HepG2 (cell line): ENCODE measurements around the gene POU2AF3. TPM values are rescaled to one million over a fixed set of nuclear protein-coding genes. Genes with fewer than 3 reads are reported as not detected.

Experiments used
- ADNP ChIP-seq: sonication (generic); formaldehyde crosslinking; IDR thresholded peaks from 2 replicates; pipeline ENCODE4 v1.4.0; 2020; ENCODE audit warnings: missing genetic modification reagents
- FOXA1 ChIP-seq, 2 experiments: fragments of 450-650 bp in 1 of 2; sonication (generic) in 1 of 2; formaldehyde crosslinking in 1 of 2; IDR thresholded peaks; 2 replicates each; pipeline versions ENCODE4 v1.4.0 to v1.6.1; 2016 to 2020; ENCODE audit warnings: missing genetic modification reagents in 1 of 2
- HMGA1 ChIP-seq: sonication (generic); formaldehyde crosslinking; conservative IDR thresholded peaks from 2 replicates; pipeline ENCODE4 v1.4.0; 2020; ENCODE audit warnings: missing genetic modification reagents
- KLF16 ChIP-seq, 2 experiments: sonication (generic) in 1 of 2; formaldehyde crosslinking in 1 of 2; IDR thresholded peaks; 2 replicates each; pipeline versions ENCODE4 v1.6.1 to v1.8.0; 2016 to 2023; ENCODE audit warnings: missing genetic modification reagents in 2 of 2, missing compliant biosample characterization in 1 of 2
- SMAD3 ChIP-seq: sonication (generic); formaldehyde crosslinking; IDR thresholded peaks from 2 replicates; pipeline ENCODE4 v1.4.0; 2020; ENCODE audit warnings: missing genetic modification reagents
- ZNF160 ChIP-seq: sonication (generic); formaldehyde crosslinking; IDR thresholded peaks from 2 replicates; pipeline ENCODE4 v1.8.0; 2022; ENCODE audit warnings: mild to moderate bottlenecking, inconsistent platforms, missing genetic modification reagents
- ZNF430 ChIP-seq: sonication (generic); formaldehyde crosslinking; IDR thresholded peaks from 2 replicates; pipeline ENCODE4 v1.9.0; 2021; ENCODE audit warnings: mild to moderate bottlenecking, missing genetic modification reagents
- ZNF562 ChIP-seq: sonication (generic); formaldehyde crosslinking; IDR thresholded peaks from 2 replicates; pipeline ENCODE4 v1.8.0; 2022; ENCODE audit warnings: missing genetic modification reagents, borderline replicate concordance
- ZNF572 ChIP-seq: sonication (generic); formaldehyde crosslinking; IDR thresholded peaks from 2 replicates; pipeline ENCODE4 v1.5.1; 2020; ENCODE audit warnings: mild to moderate bottlenecking, missing genetic modification reagents
- polyA plus RNA-seq, 8 experiments: library from polyadenylated mRNA; depleted of rRNA in 3 of 8; stranded (reverse) in 7 of 8; unstranded in 1 of 8; fragments of >200 nt; fragmentation: Illumina TruSeq in 4 of 8; extraction: Trizol in 4 of 8; gene quantifications; 2 replicates each; pipeline versions ENCODE4 v1.2.1 to v1.2.3, GENCODE V29; 2011 to 2016; ENCODE audit warnings: low read depth in 4 of 8, missing spikeins in 1 of 8, mixed read lengths in 1 of 8; ENCODE audit not compliant: insufficient read depth in 1 of 8
- total RNA-seq, 5 experiments: library from RNA; depleted of rRNA; stranded (reverse); fragments of >200 nt; fragmentation: Illumina TruSeq; extraction: Trizol; gene quantifications; 2 replicates each; pipeline ENCODE4 v1.2.3, GENCODE V29; 2016; ENCODE audit warnings: low read depth in 1 of 5
- TF ChIP-seq, protein P1 (sequence below): sonication (generic); formaldehyde crosslinking; IDR thresholded peaks from 2 replicates; pipeline ENCODE4 v1.8.1; 2022; ENCODE audit warnings: mild to moderate bottlenecking, missing genetic modification reagents
- TF ChIP-seq, protein P2 (sequence below): sonication (generic); formaldehyde crosslinking; IDR thresholded peaks from 2 replicates; pipeline ENCODE4 v1.5.0; 2020; ENCODE audit warnings: mild to moderate bottlenecking, missing genetic modification reagents, borderline replicate concordance
- TF ChIP-seq, protein P3 (sequence below): sonication (generic); formaldehyde crosslinking; IDR thresholded peaks from 2 replicates; pipeline ENCODE4 v1.5.0; 2020; ENCODE audit warnings: missing genetic modification reagents, mild to moderate bottlenecking, borderline replicate concordance
- TF ChIP-seq, protein P4 (sequence below), 2 experiments: IDR thresholded peaks; 2 replicates each; pipeline ENCODE4 v1.6.1; 2011 to 2012; ENCODE audit warnings: low read length in 2 of 2, borderline replicate concordance in 1 of 2, low read depth in 1 of 2, mild to moderate bottlenecking in 1 of 2, moderate library complexity in 1 of 2

The POU2AF3 gene
- total and polyA plus RNA-seq, 2 of the 13 experiments (the other 11 are each of a cell fraction or from before 2014, with no cell fraction given): 7.8 to 71.2 TPM

DNA sequence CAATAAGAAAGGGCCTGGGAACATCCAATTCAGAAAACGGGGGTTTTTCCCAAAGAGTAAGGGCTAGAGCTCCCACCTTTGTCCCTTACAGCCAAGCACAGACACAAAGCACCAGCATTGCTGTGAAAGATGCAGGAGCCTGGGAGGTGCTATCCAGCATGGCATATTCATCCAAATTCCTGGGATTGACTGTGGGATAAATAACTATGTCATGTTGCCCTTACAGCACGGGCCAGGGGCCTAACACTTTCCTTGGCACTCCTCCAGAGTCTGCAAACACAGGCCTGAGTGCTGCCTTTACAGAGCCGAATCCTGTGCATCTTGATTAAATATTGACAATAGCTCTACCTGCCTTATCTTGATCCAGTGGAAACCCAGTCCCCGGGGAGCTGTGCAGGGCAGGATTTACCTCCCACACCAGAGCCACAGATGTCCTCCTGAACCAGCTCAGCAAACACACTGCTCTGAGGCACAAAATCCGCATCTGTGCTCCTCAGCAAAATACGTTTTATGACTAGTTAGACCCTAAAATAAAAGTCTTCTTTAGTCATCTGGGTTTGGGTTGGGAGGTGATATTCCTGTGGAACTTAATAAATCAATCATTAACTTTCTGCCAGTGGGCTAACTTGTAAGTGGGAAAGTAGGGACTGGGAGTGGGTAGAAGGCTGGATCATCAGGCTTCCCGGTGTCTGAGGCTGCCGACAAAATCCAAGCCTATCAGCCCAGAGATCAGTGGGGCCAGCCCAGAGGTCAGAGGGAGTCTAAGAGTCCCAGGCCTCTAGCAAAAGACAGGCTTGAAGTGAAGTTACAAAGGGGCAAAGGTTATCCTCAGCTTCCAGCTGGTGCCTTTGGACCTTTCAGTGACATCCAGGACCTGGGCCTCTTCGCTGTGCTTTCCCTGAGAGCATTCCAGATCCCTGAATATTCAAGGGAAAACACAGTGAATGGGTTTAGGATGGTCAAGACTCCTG is 36.5 kb downstream of the POU2AF3 start (continued):
- TF ChIP-seq, protein P1, sequence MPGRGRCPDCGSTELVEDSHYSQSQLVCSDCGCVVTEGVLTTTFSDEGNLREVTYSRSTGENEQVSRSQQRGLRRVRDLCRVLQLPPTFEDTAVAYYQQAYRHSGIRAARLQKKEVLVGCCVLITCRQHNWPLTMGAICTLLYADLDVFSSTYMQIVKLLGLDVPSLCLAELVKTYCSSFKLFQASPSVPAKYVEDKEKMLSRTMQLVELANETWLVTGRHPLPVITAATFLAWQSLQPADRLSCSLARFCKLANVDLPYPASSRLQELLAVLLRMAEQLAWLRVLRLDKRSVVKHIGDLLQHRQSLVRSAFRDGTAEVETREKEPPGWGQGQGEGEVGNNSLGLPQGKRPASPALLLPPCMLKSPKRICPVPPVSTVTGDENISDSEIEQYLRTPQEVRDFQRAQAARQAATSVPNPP (CRISPR knock-in tag): 0 out of 2 replicates have a peak, but pooled peaks have one; percentile 66
- TF ChIP-seq KLF16 (CRISPR knock-in tag; IDR thresholded peaks at IDR 0.05): peak in 1 of 2 experiments; percentile 60; a peak in 1 of 4 replicates
- no peak for TF ChIP-seq ZNF572
- TF ChIP-seq, protein P2, sequence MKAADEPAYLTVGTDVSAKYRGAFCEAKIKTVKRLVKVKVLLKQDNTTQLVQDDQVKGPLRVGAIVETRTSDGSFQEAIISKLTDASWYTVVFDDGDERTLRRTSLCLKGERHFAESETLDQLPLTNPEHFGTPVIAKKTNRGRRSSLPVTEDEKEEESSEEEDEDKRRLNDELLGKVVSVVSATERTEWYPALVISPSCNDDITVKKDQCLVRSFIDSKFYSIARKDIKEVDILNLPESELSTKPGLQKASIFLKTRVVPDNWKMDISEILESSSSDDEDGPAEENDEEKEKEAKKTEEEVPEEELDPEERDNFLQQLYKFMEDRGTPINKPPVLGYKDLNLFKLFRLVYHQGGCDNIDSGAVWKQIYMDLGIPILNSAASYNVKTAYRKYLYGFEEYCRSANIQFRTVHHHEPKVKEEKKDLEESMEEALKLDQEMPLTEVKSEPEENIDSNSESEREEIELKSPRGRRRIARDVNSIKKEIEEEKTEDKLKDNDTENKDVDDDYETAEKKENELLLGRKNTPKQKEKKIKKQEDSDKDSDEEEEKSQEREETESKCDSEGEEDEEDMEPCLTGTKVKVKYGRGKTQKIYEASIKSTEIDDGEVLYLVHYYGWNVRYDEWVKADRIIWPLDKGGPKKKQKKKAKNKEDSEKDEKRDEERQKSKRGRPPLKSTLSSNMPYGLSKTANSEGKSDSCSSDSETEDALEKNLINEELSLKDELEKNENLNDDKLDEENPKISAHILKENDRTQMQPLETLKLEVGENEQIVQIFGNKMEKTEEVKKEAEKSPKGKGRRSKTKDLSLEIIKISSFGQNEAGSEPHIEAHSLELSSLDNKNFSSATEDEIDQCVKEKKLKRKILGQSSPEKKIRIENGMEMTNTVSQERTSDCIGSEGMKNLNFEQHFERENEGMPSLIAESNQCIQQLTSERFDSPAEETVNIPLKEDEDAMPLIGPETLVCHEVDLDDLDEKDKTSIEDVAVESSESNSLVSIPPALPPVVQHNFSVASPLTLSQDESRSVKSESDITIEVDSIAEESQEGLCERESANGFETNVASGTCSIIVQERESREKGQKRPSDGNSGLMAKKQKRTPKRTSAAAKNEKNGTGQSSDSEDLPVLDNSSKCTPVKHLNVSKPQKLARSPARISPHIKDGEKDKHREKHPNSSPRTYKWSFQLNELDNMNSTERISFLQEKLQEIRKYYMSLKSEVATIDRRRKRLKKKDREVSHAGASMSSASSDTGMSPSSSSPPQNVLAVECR (CRISPR knock-in tag): peak; percentile 31; the same call in 1 of the 2 replicates
- no peak for TF ChIP-seq ZNF160 (CRISPR knock-in tag)
- TF ChIP-seq ZNF430 (CRISPR knock-in tag): peak; percentile 64; the same call in 1 of the 2 replicates
- peak; percentile 36 for TF ChIP-seq SMAD3 (CRISPR knock-in tag)
- TF ChIP-seq, protein P3, sequence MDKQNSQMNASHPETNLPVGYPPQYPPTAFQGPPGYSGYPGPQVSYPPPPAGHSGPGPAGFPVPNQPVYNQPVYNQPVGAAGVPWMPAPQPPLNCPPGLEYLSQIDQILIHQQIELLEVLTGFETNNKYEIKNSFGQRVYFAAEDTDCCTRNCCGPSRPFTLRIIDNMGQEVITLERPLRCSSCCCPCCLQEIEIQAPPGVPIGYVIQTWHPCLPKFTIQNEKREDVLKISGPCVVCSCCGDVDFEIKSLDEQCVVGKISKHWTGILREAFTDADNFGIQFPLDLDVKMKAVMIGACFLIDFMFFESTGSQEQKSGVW: no peak
- peak; percentile 21; the same call in 1 of the 2 replicates for TF ChIP-seq ADNP (CRISPR knock-in tag)
- no peak for TF ChIP-seq HMGA1 (CRISPR knock-in tag)
- no peak for TF ChIP-seq ZNF562 (CRISPR knock-in tag)
- peak; percentile 82 for TF ChIP-seq FOXA1 (IDR thresholded peaks at IDR 0.05)
- TF ChIP-seq FOXA1 (CRISPR knock-in tag; IDR thresholded peaks at IDR 0.05): peak; percentile 96
- TF ChIP-seq, protein P4, sequence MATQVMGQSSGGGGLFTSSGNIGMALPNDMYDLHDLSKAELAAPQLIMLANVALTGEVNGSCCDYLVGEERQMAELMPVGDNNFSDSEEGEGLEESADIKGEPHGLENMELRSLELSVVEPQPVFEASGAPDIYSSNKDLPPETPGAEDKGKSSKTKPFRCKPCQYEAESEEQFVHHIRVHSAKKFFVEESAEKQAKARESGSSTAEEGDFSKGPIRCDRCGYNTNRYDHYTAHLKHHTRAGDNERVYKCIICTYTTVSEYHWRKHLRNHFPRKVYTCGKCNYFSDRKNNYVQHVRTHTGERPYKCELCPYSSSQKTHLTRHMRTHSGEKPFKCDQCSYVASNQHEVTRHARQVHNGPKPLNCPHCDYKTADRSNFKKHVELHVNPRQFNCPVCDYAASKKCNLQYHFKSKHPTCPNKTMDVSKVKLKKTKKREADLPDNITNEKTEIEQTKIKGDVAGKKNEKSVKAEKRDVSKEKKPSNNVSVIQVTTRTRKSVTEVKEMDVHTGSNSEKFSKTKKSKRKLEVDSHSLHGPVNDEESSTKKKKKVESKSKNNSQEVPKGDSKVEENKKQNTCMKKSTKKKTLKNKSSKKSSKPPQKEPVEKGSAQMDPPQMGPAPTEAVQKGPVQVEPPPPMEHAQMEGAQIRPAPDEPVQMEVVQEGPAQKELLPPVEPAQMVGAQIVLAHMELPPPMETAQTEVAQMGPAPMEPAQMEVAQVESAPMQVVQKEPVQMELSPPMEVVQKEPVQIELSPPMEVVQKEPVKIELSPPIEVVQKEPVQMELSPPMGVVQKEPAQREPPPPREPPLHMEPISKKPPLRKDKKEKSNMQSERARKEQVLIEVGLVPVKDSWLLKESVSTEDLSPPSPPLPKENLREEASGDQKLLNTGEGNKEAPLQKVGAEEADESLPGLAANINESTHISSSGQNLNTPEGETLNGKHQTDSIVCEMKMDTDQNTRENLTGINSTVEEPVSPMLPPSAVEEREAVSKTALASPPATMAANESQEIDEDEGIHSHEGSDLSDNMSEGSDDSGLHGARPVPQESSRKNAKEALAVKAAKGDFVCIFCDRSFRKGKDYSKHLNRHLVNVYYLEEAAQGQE (IDR thresholded peaks at IDR 0.05; ENCODE audit: borderline replicate concordance in 1 of 2, low read depth in 1 of 2, low read length in 2 of 2): peak in 1 of 2 experiments; percentile 70; a peak in 2 of 4 replicates
